ENCODE results near the gene LENEP. TPM values are rescaled to one million over a fixed set of nuclear protein-coding genes. Genes with fewer than 3 reads are reported as not detected.
A peak's percentile ranks its signal among the peaks of the same experiment; 100 is the strongest.

The LENEP gene
- total RNA-seq, 1 donor = not detected

DNA sequence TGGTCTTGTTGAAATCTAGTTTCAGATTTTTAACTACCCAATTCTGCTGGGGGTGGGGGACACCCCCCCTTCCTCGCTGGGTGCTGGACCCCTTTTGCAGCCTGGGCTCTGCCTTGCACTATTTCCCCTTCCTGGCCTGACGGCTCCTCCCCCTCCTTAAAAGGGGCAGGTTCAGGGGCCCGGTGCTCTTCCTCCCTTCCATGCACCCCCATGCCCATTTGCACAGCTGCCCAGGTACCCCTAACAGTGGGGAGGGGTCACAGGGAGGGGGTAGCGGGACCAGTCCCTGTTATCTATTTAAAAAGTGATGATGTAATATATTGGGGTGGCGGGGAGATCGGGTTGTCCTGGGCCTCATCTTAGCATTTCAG is 24.5 kb downstream of the LENEP start:
- Histone ChIP-seq H3K4me1 (ENCODE audit: insufficient read depth, low read length) (peaks cover 15% of the 10 kb centered on the region), H2AFZ (ENCODE audit: low read length) (no peak overlapping the region), H3K4me2 (ENCODE audit: insufficient read depth, low read length) (peak overlapping the region; percentile 56), H3K36me3 (ENCODE audit: insufficient read depth, low read length) (peaks cover 15% of the 10 kb centered on the region), H3K4me3 (ENCODE audit: insufficient read depth, low read length) (peak overlapping the region; percentile 59), H4K20me1 (ENCODE audit: insufficient read depth, low read length) (peaks cover 15% of the 10 kb centered on the region), H3K79me2 (ENCODE audit: insufficient read depth, low read length) (peaks cover 5% of the 10 kb centered on the region), H3K9me3 (ENCODE audit: low read depth, low read length) (no peaks in the 10 kb centered on the region), H3K27ac (ENCODE audit: low read depth, low read length) (no peak overlapping the region), H3K27me3 (ENCODE audit: insufficient read depth, low read length) (no peaks in the 10 kb centered on the region)
- no peak for DNase-seq (ENCODE audit: insufficient read length, low spot score, missing footprints)
- TF ChIP-seq, protein P1, sequence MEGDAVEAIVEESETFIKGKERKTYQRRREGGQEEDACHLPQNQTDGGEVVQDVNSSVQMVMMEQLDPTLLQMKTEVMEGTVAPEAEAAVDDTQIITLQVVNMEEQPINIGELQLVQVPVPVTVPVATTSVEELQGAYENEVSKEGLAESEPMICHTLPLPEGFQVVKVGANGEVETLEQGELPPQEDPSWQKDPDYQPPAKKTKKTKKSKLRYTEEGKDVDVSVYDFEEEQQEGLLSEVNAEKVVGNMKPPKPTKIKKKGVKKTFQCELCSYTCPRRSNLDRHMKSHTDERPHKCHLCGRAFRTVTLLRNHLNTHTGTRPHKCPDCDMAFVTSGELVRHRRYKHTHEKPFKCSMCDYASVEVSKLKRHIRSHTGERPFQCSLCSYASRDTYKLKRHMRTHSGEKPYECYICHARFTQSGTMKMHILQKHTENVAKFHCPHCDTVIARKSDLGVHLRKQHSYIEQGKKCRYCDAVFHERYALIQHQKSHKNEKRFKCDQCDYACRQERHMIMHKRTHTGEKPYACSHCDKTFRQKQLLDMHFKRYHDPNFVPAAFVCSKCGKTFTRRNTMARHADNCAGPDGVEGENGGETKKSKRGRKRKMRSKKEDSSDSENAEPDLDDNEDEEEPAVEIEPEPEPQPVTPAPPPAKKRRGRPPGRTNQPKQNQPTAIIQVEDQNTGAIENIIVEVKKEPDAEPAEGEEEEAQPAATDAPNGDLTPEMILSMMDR (IDR thresholded peaks at IDR 0.05; ENCODE audit: extremely low read depth, low read depth, low read length) = no peak

DNA sequence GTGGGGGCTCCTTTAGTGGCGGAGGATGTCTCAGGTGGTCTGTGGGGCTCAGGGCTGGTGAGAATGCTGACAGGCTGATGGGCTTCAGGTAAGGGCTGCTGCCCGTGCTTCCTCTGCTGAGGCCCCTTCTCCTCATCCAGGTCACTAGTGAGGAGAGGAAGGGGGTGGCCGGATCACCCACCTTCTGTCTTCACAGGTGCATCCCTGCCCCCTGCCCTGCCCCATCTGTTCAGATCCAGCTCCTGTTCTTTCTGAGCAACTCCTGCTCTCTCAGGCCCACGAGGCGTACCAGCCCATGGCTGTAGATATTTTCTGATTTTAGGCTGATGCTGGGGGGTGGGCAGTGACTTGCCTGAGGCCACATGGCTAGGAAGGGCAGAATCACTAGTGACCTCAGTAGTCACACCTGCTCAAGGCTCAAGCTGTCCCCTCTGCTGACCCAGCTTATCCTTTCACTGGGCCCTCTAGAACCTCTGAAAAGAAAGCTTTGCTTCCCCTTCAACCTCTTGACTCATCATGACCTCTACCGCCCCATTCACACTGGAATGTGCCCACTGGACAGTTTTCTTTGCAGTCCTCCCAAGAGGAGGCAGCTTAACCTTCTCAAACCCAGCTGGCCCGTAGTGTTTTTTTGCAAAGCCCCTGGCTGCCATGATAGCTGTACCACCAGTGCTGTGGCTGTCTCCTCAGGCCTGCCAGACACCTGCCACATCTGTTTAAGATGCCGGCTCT is 25.4 kb downstream of the LENEP start:
- H3K9me3 ChIP-seq (ENCODE audit: low read depth, low read length) = no peaks in the 10 kb centered on the region
- TF ChIP-seq, protein P1 (IDR thresholded peaks at IDR 0.05; ENCODE audit: extremely low read depth, low read depth, low read length) = no peak
- no peaks in the 10 kb centered on the region for H3K27me3 ChIP-seq (ENCODE audit: insufficient read depth, low read length)
- peaks cover 14% of the 10 kb centered on the region for H4K20me1 ChIP-seq (ENCODE audit: insufficient read depth, low read length)
- no peak overlapping the region for H3K4me3 ChIP-seq (ENCODE audit: insufficient read depth, low read length)
- H3K36me3 ChIP-seq (ENCODE audit: insufficient read depth, low read length) = peaks cover 15% of the 10 kb centered on the region
- no peak overlapping the region for H3K4me2 ChIP-seq (ENCODE audit: insufficient read depth, low read length)
- DNase-seq (ENCODE audit: insufficient read length, low spot score, missing footprints) = peak; percentile 93
- no peak overlapping the region for H3K27ac ChIP-seq (ENCODE audit: low read depth, low read length)
- H2AFZ ChIP-seq (ENCODE audit: low read length) = no peak overlapping the region
- H3K79me2 ChIP-seq (ENCODE audit: insufficient read depth, low read length) = no peaks in the 10 kb centered on the region
- peaks cover 15% of the 10 kb centered on the region for H3K4me1 ChIP-seq (ENCODE audit: insufficient read depth, low read length)

DNA sequence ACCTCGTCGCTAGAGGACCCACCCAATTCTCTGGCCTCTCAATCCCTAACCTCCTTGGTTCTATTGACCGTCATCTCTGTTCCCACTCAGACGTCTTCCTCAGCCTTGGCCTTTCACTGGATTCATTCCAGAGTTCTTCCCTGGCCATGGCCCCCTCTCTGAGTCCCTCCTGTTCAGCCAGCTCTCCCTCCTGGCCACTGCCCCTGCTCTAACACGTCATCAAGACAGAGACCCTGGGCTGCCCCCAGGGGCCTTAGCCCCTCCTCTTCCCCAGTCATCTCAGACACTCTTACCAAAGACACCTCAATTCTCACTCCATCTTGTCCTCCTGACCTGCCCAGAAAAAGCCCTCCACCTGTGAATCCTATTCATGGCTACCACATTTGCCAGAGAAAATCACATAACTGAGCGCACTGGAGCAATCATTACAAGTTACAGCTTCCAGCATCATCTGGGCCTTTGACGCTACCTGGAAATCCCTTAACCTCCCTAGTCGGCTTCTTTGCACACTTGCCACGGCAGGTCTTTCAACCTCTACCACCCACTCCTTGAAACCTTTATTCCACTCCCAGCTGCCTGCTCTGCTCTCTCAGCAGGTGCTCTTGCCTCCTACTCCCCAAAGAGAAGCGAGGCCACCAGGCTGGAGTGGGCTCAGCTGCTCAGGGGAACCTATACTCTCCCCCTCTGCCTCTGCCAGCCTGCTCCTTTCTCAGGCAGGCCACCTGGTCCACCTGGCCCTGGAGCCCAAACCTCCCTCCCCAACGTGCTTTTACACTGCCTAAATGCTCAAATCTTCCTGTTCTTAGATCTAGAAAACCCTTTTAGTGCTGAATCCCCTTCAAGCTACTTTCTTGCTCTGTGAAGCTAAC is 26.2 kb downstream of the LENEP start:
- no peaks in the 10 kb centered on the region for H3K27me3 ChIP-seq (ENCODE audit: insufficient read depth, low read length)
- H3K4me3 ChIP-seq (ENCODE audit: insufficient read depth, low read length) = no peak overlapping the region
- peaks cover 9% of the 10 kb centered on the region for H3K36me3 ChIP-seq (ENCODE audit: insufficient read depth, low read length)
- H2AFZ ChIP-seq (ENCODE audit: low read length) = no peak overlapping the region
- TF ChIP-seq, protein P1 (IDR thresholded peaks at IDR 0.05; ENCODE audit: extremely low read depth, low read depth, low read length) = no peak
- H3K79me2 ChIP-seq (ENCODE audit: insufficient read depth, low read length) = no peaks in the 10 kb centered on the region
- H3K4me2 ChIP-seq (ENCODE audit: insufficient read depth, low read length) = no peak overlapping the region
- peaks cover 15% of the 10 kb centered on the region for H3K4me1 ChIP-seq (ENCODE audit: insufficient read depth, low read length)
- no peaks in the 10 kb centered on the region for H3K9me3 ChIP-seq (ENCODE audit: low read depth, low read length)
- peak; percentile 17 for DNase-seq (ENCODE audit: insufficient read length, low spot score, missing footprints)
- peaks cover 7% of the 10 kb centered on the region for H4K20me1 ChIP-seq (ENCODE audit: insufficient read depth, low read length)
- no peak overlapping the region for H3K27ac ChIP-seq (ENCODE audit: low read depth, low read length)

Data from osteoblast (primary cell).